Transverse colon (tissue), 4 donors: ENCODE results near the gene ZC3H13. TPM values are rescaled to one million over a fixed set of nuclear protein-coding genes. Genes with fewer than 3 reads are reported as not detected.

Source experiments
- DNase-seq: peaks from one replicate; pipeline ENCODE4 v3.0.0-alpha.2; 2019
- H3K27ac ChIP-seq, 4 donors: fragments of 200-600 bp; sonication (generic); 2 replicates each; pipeline ENCODE4 v1.5.1; 2016 to 2018; ENCODE audit warnings: inconsistent platforms in 4 of 4
- H3K27me3 ChIP-seq: fragments of 200-600 bp; sonication (generic); 2 replicates; pipeline ENCODE4 v1.5.1; 2017; ENCODE audit warnings: inconsistent platforms
- H3K36me3 ChIP-seq, 4 donors: fragments of 200-600 bp; sonication (generic); 2 replicates each; pipeline ENCODE4 v1.5.1; 2017 to 2019; ENCODE audit warnings: inconsistent platforms in 4 of 4
- H3K4me1 ChIP-seq, 4 donors: fragments of 200-600 bp; sonication (generic); 2 replicates each; pipeline ENCODE4 v1.5.1; 2017 to 2020; ENCODE audit warnings: inconsistent platforms in 4 of 4
- H3K4me3 ChIP-seq, 4 donors: fragments of 200-600 bp; sonication (generic); 1 replicate in 1 of 4; 2 replicates in 3 of 4; pipeline versions ENCODE4 v1.5.1 to v1.6.1; 2017 to 2019; ENCODE audit warnings: inconsistent platforms in 4 of 4
- H3K9me3 ChIP-seq, 2 donors: fragments of 200-600 bp; sonication (generic); 2 replicates each; pipeline ENCODE4 v1.5.1; 2017 to 2019; ENCODE audit warnings: inconsistent platforms in 2 of 2
- EP300 ChIP-seq: sonication (generic); formaldehyde crosslinking; IDR thresholded peaks from one replicate; pipeline ENCODE4 v1.6.1; 2017; ENCODE audit warnings: antibody characterized with exemption, low read depth
- POLR2A ChIP-seq: fragments of 450-650 bp; IDR thresholded peaks from one replicate; pipeline ENCODE4 v1.6.1; 2016; ENCODE audit warnings: antibody characterized with exemption, mild to moderate bottlenecking, moderate library complexity
- POLR2AphosphoS5 ChIP-seq, 3 donors: sonication (generic); formaldehyde crosslinking; IDR thresholded peaks; one replicate each; pipeline ENCODE4 v1.6.1; 2016; ENCODE audit warnings: antibody characterized with exemption in 3 of 3
- WGBS, 2 donors: methylation state at CpG; one replicate each; pipeline ENCODE4 v1.1.5; 2018; ENCODE audit warnings: low coverage in 1 of 2; 5-methylcytosine and 5-hydroxymethylcytosine counted together
- in situ Hi-C, 4 donors: fragments of 200-750 bp; cut with MboI; loops; one replicate each; pipeline versions ENCODE4 v1.15.0 to v1.15.1; 2017; ENCODE audit warnings: low sequenced_read_pairs in 3 of 4, low pct_ligation_motif_present in 1 of 4, low pct_unique_long_range_greater_than_20kb in 1 of 4
- intact Hi-C: fragments of 100-400 bp; cut with DNase I; formaldehyde crosslinking; loops from one replicate; pipeline ENCODE4 v1.15.1; 2023; ENCODE audit warnings: low total_unique reads
- total RNA-seq, 4 donors: library from RNA; depleted of rRNA; stranded (reverse); fragments of >200 nt; gene quantifications; one replicate each; pipeline ENCODE4 v1.1.0, GENCODE V29; 2016
- TF ChIP-seq, protein P1 (sequence below), 5 experiments: fragments of 200-600 bp in 3 of 5; fragments of 450-650 bp in 2 of 5; sonication (generic) in 3 of 5; IDR thresholded peaks; 1 replicate in 2 of 5; 2 replicates in 3 of 5; pipeline ENCODE4 v1.5.1; 2016 to 2017; ENCODE audit warnings: antibody characterized with exemption in 5 of 5, inconsistent platforms in 3 of 5, mild to moderate bottlenecking in 2 of 5, moderate library complexity in 1 of 5

ZC3H13 gene
- total RNA-seq, 4 donors from 2014 or later: 14.2 to 67.5 (median 23.7) TPM

DNA sequence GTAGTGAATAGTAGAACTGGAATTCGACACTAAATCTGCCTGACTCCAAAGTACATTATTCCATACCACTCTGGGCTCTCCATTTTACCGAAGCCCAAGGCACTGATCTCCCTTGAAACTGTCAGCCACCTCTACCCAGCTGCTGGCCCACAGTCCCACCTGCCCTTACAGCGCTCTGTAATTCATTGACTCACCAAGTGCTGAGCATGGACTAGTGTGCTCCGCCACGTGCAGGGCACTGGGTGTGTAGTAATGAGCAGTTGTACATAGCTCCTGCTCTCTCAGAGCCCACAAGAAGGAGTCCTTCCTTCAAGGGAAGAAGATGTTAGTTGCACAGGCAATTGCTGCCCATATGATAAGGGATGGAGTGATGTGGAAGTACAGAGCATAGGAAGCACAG is 124.4 kb downstream of the ZC3H13 start:
- intact Hi-C loops (no loop called here), in situ Hi-C loops (no loop called here)
- TF ChIP-seq, protein P1, sequence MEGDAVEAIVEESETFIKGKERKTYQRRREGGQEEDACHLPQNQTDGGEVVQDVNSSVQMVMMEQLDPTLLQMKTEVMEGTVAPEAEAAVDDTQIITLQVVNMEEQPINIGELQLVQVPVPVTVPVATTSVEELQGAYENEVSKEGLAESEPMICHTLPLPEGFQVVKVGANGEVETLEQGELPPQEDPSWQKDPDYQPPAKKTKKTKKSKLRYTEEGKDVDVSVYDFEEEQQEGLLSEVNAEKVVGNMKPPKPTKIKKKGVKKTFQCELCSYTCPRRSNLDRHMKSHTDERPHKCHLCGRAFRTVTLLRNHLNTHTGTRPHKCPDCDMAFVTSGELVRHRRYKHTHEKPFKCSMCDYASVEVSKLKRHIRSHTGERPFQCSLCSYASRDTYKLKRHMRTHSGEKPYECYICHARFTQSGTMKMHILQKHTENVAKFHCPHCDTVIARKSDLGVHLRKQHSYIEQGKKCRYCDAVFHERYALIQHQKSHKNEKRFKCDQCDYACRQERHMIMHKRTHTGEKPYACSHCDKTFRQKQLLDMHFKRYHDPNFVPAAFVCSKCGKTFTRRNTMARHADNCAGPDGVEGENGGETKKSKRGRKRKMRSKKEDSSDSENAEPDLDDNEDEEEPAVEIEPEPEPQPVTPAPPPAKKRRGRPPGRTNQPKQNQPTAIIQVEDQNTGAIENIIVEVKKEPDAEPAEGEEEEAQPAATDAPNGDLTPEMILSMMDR (IDR thresholded peaks at IDR 0.05): no peak
- H3K9me3 ChIP-seq: no peaks in the 10 kb centered on the region
- no peaks in the 10 kb centered on the region for H3K4me1 ChIP-seq
- DNase-seq: no peak
- H3K27me3 ChIP-seq: no peaks in the 10 kb centered on the region
- WGBS, 2 donors: 71 to 81% methylated on average over 5 of the region's 5 CpGs
- H3K27ac ChIP-seq: no peak overlapping the region
- no peaks in the 10 kb centered on the region for H3K36me3 ChIP-seq
- no peak overlapping the region for H3K4me3 ChIP-seq

DNA sequence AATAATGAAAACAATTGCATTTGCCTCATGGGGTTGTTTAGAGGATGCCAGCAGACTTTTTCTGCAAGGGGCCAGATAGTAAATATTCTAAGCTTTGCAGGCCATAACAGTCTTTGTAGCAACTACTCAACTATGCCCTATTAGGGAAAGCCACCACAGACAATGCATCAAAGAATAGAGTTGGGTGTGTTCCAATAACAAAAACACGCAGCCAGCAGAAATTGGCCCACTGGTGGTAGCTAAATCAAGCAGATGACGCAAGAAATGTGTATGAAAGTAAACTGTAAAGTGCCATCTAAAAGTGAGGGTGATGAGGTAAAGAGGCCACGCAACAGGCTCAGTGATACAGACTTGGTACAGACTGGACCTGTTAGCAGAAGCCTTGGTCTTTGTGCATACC is 125.8 kb downstream of the ZC3H13 start:
- in situ Hi-C loops: no loop called here
- intact Hi-C loops: no loop called here
- no peak overlapping the region for H3K27ac ChIP-seq

DNA sequence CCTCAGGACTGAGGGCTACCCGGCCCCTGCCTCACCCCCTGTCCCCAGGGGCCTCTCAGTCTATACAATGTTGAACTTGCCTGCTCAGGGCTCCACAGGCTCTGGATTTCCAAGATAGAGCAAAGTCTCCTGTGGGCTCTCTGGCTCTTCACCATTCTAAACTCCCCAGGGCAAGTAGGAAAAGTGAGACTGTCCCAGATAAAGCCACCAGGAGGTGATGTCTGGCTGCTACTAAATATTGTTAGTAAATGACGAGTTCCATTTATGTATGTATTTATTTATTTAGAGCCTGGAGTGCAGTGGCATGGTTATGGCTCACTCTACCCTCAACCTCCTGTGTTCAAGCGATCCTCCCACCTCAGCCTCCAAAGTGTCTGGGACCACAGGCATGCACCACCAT is 127.4 kb downstream of the ZC3H13 start:
- intact Hi-C loops: no loop called here

More for the DNA sequence above, 125.8 kb downstream of the ZC3H13 start:
- Histone ChIP-seq H3K4me1 (no peaks in the 10 kb centered on the region), H3K27me3 (no peaks in the 10 kb centered on the region), H3K9me3 (no peaks in the 10 kb centered on the region), H3K36me3 (no peaks in the 10 kb centered on the region), H3K4me3 (no peak overlapping the region)
- no peak for DNase-seq
- WGBS, 2 donors: 33 to 69% methylated on average over 3 of the region's 3 CpGs
- TF ChIP-seq POLR2AphosphoS5 (IDR thresholded peaks at IDR 0.05) (peak in 1 of 3 donors; percentile 6), POLR2A (no peak), EP300 (no peak)
- TF ChIP-seq, protein P1 (IDR thresholded peaks at IDR 0.05): no peak

DNA sequence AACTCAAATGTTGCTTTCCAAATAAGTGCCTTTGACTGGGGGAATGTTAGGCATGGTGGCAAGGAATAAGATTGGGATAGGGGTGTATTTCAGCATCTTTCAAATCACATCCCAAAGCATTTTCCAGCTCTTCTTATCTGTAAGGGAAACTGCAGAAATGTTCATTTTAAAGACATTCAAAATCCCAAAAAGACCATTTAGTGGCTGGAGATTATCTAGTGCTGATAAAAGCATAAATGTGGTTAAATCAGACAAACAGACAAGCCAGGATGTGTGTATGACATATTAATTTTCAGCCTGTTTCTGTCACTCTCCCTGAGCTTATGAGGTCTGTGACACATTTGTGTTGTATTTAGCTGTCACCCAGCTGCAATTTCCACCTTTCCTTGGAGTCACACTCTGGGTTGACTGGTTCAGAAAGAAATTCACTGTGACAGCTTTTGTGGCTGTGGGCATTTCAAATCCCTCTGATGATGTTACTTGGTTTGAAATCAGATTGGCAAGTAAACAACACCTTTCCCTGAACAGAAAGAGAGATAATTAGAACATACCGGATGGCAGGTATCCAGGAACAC is 131.3 kb downstream of the ZC3H13 start:
- Histone ChIP-seq H3K9me3 (no peaks in the 10 kb centered on the region), H3K27ac (no peak overlapping the region), H3K36me3 (no peaks in the 10 kb centered on the region), H3K4me3 (no peak overlapping the region), H3K27me3 (no peaks in the 10 kb centered on the region), H3K4me1 (no peaks in the 10 kb centered on the region)
- in situ Hi-C loops: no loop called here
- intact Hi-C loops: no loop called here
- no peak for TF ChIP-seq POLR2A
- TF ChIP-seq, protein P1 (IDR thresholded peaks at IDR 0.05): no peak
- TF ChIP-seq EP300: no peak
- no peak for TF ChIP-seq POLR2AphosphoS5 (IDR thresholded peaks at IDR 0.05)
- 86% methylated on average over 1 of the region's 1 CpG; no CpG with 5 or more reads in 1 of the 2 donors for WGBS, 2 donors
- DNase-seq: no peak

More for the DNA sequence above, 127.4 kb downstream of the ZC3H13 start:
- in situ Hi-C loops: no loop called here
- Histone ChIP-seq H3K4me1 (no peaks in the 10 kb centered on the region), H3K27ac (no peak overlapping the region), H3K27me3 (no peaks in the 10 kb centered on the region), H3K4me3 (no peak overlapping the region), H3K9me3 (no peaks in the 10 kb centered on the region), H3K36me3 (no peaks in the 10 kb centered on the region)
- no peak for DNase-seq
- no peak for TF ChIP-seq POLR2AphosphoS5 (IDR thresholded peaks at IDR 0.05)
- TF ChIP-seq POLR2A: no peak
- TF ChIP-seq EP300: no peak
- TF ChIP-seq, protein P1 (IDR thresholded peaks at IDR 0.05): no peak
- 77 to 88% methylated on average over 3 of the region's 3 CpGs for WGBS, 2 donors
